ENCODE measurements around the gene GYPA. TPM values are rescaled to one million over a fixed set of nuclear protein-coding genes. Genes with fewer than 3 reads are reported as not detected.

The GYPA gene
- total RNA-seq, 5 donors from 2014 or later (not counting 1 experiment from before 2014, with no cell fraction given), result not detected

DNA sequence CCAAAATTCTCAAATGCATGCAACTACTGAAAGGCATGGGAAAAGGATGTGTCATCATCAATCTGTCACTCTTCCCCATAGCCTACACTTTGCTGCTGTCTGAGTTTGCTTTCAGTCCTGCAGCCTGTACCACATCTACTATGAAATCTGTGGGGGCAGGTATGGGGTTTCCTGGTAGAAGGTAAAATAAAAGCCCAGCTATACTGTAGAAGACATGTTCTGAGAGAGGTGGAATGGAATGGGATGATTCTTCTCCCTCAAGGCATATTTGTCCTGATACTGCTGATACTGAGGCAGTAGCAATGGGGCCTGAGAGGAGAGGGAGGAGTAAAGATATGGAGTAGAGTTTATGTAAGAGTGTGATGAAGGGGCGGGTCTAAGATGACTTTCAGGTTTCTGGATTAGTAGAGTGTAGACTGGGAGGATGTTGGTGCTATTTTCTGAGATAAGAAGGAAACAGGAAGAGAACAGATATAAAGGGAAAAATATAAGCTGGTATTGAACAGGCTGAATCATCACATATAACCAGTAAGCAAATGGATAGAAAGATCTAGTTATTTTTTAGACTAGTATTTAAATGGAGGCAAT lies 38.7 kb upstream of the GYPA start:
- WGBS (ENCODE audit: insufficient coverage), result no CpG with 5 or more reads among the region's 1 CpG
- POLR2A ChIA-PET, result no interaction called here

DNA sequence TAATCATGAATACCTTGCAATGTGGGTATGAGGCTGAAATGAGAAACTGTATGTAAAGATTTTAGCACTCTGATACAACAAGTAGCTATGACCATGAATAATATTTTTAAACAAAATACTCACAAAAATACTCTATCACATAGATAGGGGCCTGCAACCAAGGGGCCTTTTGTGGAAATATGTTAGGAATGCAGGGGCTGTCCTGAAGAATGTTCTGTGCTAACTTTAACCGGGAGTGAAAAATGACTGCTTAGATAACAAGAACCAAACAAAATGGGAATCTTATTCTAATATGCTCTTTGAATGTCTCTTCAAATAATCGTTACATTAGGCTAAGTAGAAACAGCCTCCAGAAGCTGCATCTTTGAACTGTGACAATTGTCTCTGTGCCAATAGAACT lies 37.9 kb upstream of the GYPA start:
- CTCF ChIA-PET, result no interaction called here

More for the DNA sequence above, 38.7 kb upstream of the GYPA start:
- CTCF ChIA-PET, result interaction anchor here in 1 of 2 donors (0.6 kb wide), 1 partner anchor 883 kb away, joined by 3 read pairs; no protein-coding TSS in a partner anchor
- H3K4me3 Mint-ChIP-seq, result no peak overlapping the region
- no peak overlapping the region for H3K4me3 ChIP-seq (ENCODE audit: control insufficient read depth in 1 of 2, extremely low read depth in 1 of 2, low read length in 1 of 2)
- peaks cover 0 to 4% of the 10 kb centered on the region in 2 donors for H3K27me3 Mint-ChIP-seq
- no peaks in the 10 kb centered on the region for H3K27me3 ChIP-seq (replicated peaks in 1 of 2; ENCODE audit: control insufficient read depth in 2 of 2, extremely low read depth in 1 of 2, insufficient read depth in 2 of 2, low read length in 1 of 2)
- no peaks in the 10 kb centered on the region for H3K36me3 ChIP-seq (ENCODE audit: control insufficient read depth in 2 of 2, extremely low read depth in 1 of 2, insufficient read depth in 1 of 2, low read length in 1 of 2)
- no peak overlapping the region for H3K27ac Mint-ChIP-seq
- ATAC-seq (replicated peaks in 1 of 4) (no peak), DNase-seq (no peak)
- no peaks in the 10 kb centered on the region for H3K36me3 Mint-ChIP-seq
- H3K9me3 Mint-ChIP-seq, result no peaks in the 10 kb centered on the region
- H3K9me3 ChIP-seq, result no peaks in the 10 kb centered on the region
- H3K4me1 ChIP-seq (ENCODE audit: control insufficient read depth in 1 of 2, extremely low read depth in 1 of 2, insufficient read depth in 2 of 2, low read length in 2 of 2), result no peaks in the 10 kb centered on the region
- no peak overlapping the region for H3K27ac ChIP-seq (ENCODE audit: low read length)
- H3K4me1 Mint-ChIP-seq, result peaks cover 6 to 9% (median 7%) of the 10 kb centered on the region in 3 donors

GRCh38 chr4:144176476-144176875 lies 36.0 kb upstream of the GYPA start:
- no peak overlapping the region for H3K27ac ChIP-seq (ENCODE audit: low read length)
- H3K36me3 ChIP-seq (ENCODE audit: control insufficient read depth in 2 of 2, extremely low read depth in 1 of 2, insufficient read depth in 1 of 2, low read length in 1 of 2), result no peaks in the 10 kb centered on the region
- no peaks in the 10 kb centered on the region for H3K4me1 ChIP-seq (ENCODE audit: control insufficient read depth in 1 of 2, extremely low read depth in 1 of 2, insufficient read depth in 2 of 2, low read length in 2 of 2)
- ChIA-PET CTCF (interaction anchor here (0.7 to 2.1 kb wide), 2 partner anchors 885 to 1495 kb away, joined by 3 to 6 read pairs; no protein-coding TSS in a partner anchor), POLR2A (no interaction called here)
- no peaks in the 10 kb centered on the region for H3K27me3 ChIP-seq (replicated peaks in 1 of 2; ENCODE audit: control insufficient read depth in 2 of 2, extremely low read depth in 1 of 2, insufficient read depth in 2 of 2, low read length in 1 of 2)
- DNase-seq (no peak), ATAC-seq (replicated peaks in 1 of 4) (no peak)
- H3K4me3 Mint-ChIP-seq, result no peak overlapping the region
- peaks cover 6 to 9% (median 7%) of the 10 kb centered on the region in 3 donors for H3K4me1 Mint-ChIP-seq
- no peak overlapping the region for H3K4me3 ChIP-seq (ENCODE audit: control insufficient read depth in 1 of 2, extremely low read depth in 1 of 2, low read length in 1 of 2)
- no peaks in the 10 kb centered on the region for H3K27me3 Mint-ChIP-seq
- WGBS (ENCODE audit: insufficient coverage), result no CpG with 5 or more reads among the region's 1 CpG
- H3K9me3 ChIP-seq, result no peaks in the 10 kb centered on the region
- no peaks in the 10 kb centered on the region for H3K9me3 Mint-ChIP-seq
- H3K27ac Mint-ChIP-seq, result no peak overlapping the region
- no peaks in the 10 kb centered on the region for H3K36me3 Mint-ChIP-seq

More for the DNA sequence above, 37.9 kb upstream of the GYPA start:
- Mint-ChIP-seq H3K27me3 (no peaks in the 10 kb centered on the region), H3K27ac (no peak overlapping the region), H3K9me3 (no peaks in the 10 kb centered on the region), H3K36me3 (no peaks in the 10 kb centered on the region), H3K4me3 (no peak overlapping the region), H3K4me1 (peaks cover 6 to 9% (median 7%) of the 10 kb centered on the region in 3 donors)
- Histone ChIP-seq H3K4me1 (ENCODE audit: control insufficient read depth in 1 of 2, extremely low read depth in 1 of 2, insufficient read depth in 2 of 2, low read length in 2 of 2) (no peaks in the 10 kb centered on the region), H3K27me3 (replicated peaks in 1 of 2; ENCODE audit: control insufficient read depth in 2 of 2, extremely low read depth in 1 of 2, insufficient read depth in 2 of 2, low read length in 1 of 2) (no peaks in the 10 kb centered on the region), H3K36me3 (ENCODE audit: control insufficient read depth in 2 of 2, extremely low read depth in 1 of 2, insufficient read depth in 1 of 2, low read length in 1 of 2) (no peaks in the 10 kb centered on the region), H3K9me3 (no peaks in the 10 kb centered on the region), H3K4me3 (ENCODE audit: control insufficient read depth in 1 of 2, extremely low read depth in 1 of 2, low read length in 1 of 2) (no peak overlapping the region), H3K27ac (ENCODE audit: low read length) (no peak overlapping the region)
- ATAC-seq (replicated peaks in 1 of 4) (no peak), DNase-seq (no peak)
- POLR2A ChIA-PET, result no interaction called here
- WGBS (ENCODE audit: insufficient coverage), result no CpG with 5 or more reads among the region's 2 CpGs

DNA sequence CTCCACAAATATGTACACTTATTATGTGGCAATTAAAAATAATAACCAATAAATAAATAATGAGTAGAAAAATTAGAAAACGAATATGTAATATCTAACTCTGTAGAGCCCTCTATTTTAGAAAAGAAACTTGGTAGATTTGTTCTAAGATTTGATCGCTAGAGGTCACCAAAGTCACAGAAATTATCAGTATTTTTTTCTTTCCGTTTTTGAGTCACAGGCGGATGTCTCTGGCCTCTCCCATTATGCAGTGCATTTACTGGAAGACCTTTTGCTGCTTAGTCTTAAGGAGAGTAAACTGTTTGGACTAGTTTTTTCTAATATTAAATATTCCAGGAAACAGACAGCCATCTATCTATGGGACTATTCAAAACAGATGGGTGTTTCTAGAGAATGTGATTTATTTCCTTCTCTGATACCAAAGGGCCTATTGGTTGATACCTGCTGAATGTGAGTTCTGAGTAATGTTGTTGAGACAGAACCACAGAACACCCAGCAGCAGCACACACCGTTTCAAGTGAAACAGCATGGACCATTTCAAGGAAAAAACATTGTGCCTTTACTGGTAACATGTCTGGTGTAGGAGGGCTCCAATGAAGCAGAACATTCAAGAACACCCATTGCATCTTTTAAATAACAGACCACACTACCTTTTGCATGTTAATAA lies 34.0 kb upstream of the GYPA start:
- POLR2A ChIA-PET, result no interaction called here
- no peak overlapping the region for H3K4me3 ChIP-seq (ENCODE audit: control insufficient read depth in 1 of 2, extremely low read depth in 1 of 2, low read length in 1 of 2)
- CTCF ChIA-PET, result interaction anchor here (1.2 to 2.1 kb wide), 2 partner anchors 887 kb away, joined by 4 to 6 read pairs; no protein-coding TSS in a partner anchor

GRCh38 chr4:144171697-144172096 lies 31.2 kb upstream of the GYPA start:
- POLR2A ChIA-PET, result no interaction called here
- no peak overlapping the region for H3K27ac Mint-ChIP-seq
- ATAC-seq (replicated peaks in 1 of 4) (no peak), DNase-seq (no peak)
- peaks cover 11 to 21% of the 10 kb centered on the region in 2 donors for H3K27me3 Mint-ChIP-seq
- no peaks in the 10 kb centered on the region for H3K9me3 Mint-ChIP-seq
- Histone ChIP-seq H3K4me1 (ENCODE audit: control insufficient read depth in 1 of 2, extremely low read depth in 1 of 2, insufficient read depth in 2 of 2, low read length in 2 of 2) (no peaks in the 10 kb centered on the region), H3K4me3 (ENCODE audit: control insufficient read depth in 1 of 2, extremely low read depth in 1 of 2, low read length in 1 of 2) (no peak overlapping the region), H3K36me3 (ENCODE audit: control insufficient read depth in 2 of 2, extremely low read depth in 1 of 2, insufficient read depth in 1 of 2, low read length in 1 of 2) (no peaks in the 10 kb centered on the region), H3K27me3 (replicated peaks in 1 of 2; ENCODE audit: control insufficient read depth in 2 of 2, extremely low read depth in 1 of 2, insufficient read depth in 2 of 2, low read length in 1 of 2) (no peaks in the 10 kb centered on the region), H3K9me3 (no peaks in the 10 kb centered on the region), H3K27ac (ENCODE audit: low read length) (no peak overlapping the region)
- WGBS (ENCODE audit: insufficient coverage), result 88% methylated on average over 1 of the region's 2 CpGs
- CTCF ChIA-PET, result interaction anchor here in 1 of 2 donors (0.6 to 2.0 kb wide), 2 partner anchors 21 to 890 kb away, joined by 4 to 5 read pairs; no protein-coding TSS in a partner anchor
- H3K4me3 Mint-ChIP-seq, result no peak overlapping the region
- no peaks in the 10 kb centered on the region for H3K36me3 Mint-ChIP-seq
- peaks cover 0 to 7% (median 6%) of the 10 kb centered on the region in 3 donors for H3K4me1 Mint-ChIP-seq

More for the DNA sequence above, 34.0 kb upstream of the GYPA start:
- peak overlapping the region in 1 of 2 donors; percentile 24 for H3K27ac Mint-ChIP-seq
- H3K4me3 Mint-ChIP-seq, result no peak overlapping the region
- DNase-seq, result peak in 2 of 35 experiments; percentile 1 to 65
- H3K4me1 ChIP-seq (ENCODE audit: control insufficient read depth in 1 of 2, extremely low read depth in 1 of 2, insufficient read depth in 2 of 2, low read length in 2 of 2), result no peaks in the 10 kb centered on the region
- H3K9me3 ChIP-seq, result no peaks in the 10 kb centered on the region
- no peaks in the 10 kb centered on the region for H3K36me3 ChIP-seq (ENCODE audit: control insufficient read depth in 2 of 2, extremely low read depth in 1 of 2, insufficient read depth in 1 of 2, low read length in 1 of 2)
- no peaks in the 10 kb centered on the region for H3K27me3 ChIP-seq (replicated peaks in 1 of 2; ENCODE audit: control insufficient read depth in 2 of 2, extremely low read depth in 1 of 2, insufficient read depth in 2 of 2, low read length in 1 of 2)
- no peak overlapping the region for H3K27ac ChIP-seq (ENCODE audit: low read length)
- peak; percentile 60 to 67 (median 62) for ATAC-seq (replicated peaks in 1 of 4)
- peaks cover 8% of the 10 kb centered on the region in 2 donors for H3K27me3 Mint-ChIP-seq
- H3K9me3 Mint-ChIP-seq, result no peaks in the 10 kb centered on the region
- no CpG with 5 or more reads among the region's 5 CpGs for WGBS (ENCODE audit: insufficient coverage)
- no peaks in the 10 kb centered on the region for H3K36me3 Mint-ChIP-seq
- peaks cover 5 to 9% (median 7%) of the 10 kb centered on the region in 3 donors for H3K4me1 Mint-ChIP-seq

DNA sequence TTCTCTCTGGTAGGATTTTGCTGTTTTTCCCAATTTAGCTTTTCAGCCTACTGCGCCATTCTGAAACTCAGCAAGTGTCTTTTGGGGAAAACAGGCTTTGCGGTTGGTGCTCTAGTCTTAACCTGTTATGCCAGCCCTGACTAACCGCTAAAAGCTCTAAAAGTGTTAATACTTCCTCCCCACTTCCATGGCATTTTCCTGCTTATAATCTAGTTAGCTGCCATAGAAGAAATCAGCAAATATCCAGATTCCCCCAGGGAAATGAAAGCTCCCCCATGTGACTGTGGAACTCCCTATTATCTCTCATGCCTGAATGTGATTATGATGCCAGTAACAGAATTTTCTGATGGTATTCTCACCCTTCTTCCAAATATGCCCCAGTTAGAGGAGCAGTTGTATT lies 28.7 kb upstream of the GYPA start:
- Histone ChIP-seq H3K4me1 (ENCODE audit: control insufficient read depth in 1 of 2, extremely low read depth in 1 of 2, insufficient read depth in 2 of 2, low read length in 2 of 2) (no peaks in the 10 kb centered on the region), H3K4me3 (ENCODE audit: control insufficient read depth in 1 of 2, extremely low read depth in 1 of 2, low read length in 1 of 2) (no peak overlapping the region), H3K27ac (ENCODE audit: low read length) (no peak overlapping the region), H3K36me3 (ENCODE audit: control insufficient read depth in 2 of 2, extremely low read depth in 1 of 2, insufficient read depth in 1 of 2, low read length in 1 of 2) (no peaks in the 10 kb centered on the region), H3K27me3 (replicated peaks in 1 of 2; ENCODE audit: control insufficient read depth in 2 of 2, extremely low read depth in 1 of 2, insufficient read depth in 2 of 2, low read length in 1 of 2) (peaks cover 0 to 3% of the 10 kb centered on the region in 2 experiments), H3K9me3 (no peaks in the 10 kb centered on the region)
- H3K4me3 Mint-ChIP-seq, result no peak overlapping the region
- no peaks in the 10 kb centered on the region for H3K9me3 Mint-ChIP-seq
- CTCF ChIA-PET, result no interaction called here
- H3K27ac Mint-ChIP-seq, result no peak overlapping the region
- H3K27me3 Mint-ChIP-seq, result peaks cover 11 to 24% of the 10 kb centered on the region in 2 donors
- H3K4me1 Mint-ChIP-seq, result no peaks in the 10 kb centered on the region
- 90% methylated on average over 2 of the region's 3 CpGs for WGBS (ENCODE audit: insufficient coverage)
- DNase-seq (no peak), ATAC-seq (replicated peaks in 1 of 4) (no peak)
- POLR2A ChIA-PET, result no interaction called here
- H3K36me3 Mint-ChIP-seq, result no peaks in the 10 kb centered on the region
